Stimulated activated CD4-positive, alpha-beta T cell treated with anti-CD3 and anti-CD28 coated beads, TNF-alpha, amount 100 ng/mL, for 4 hours (primary cell): ENCODE measurements around the gene MEX3C.

Source experiments
- DNase-seq, 3 experiments: peaks; one replicate each; pipeline ENCODE4 v3.0.0-alpha.2; 2020; ENCODE audit warnings: low read depth in 3 of 3

Gene MEX3C

GRCh38 chr18:51197661-51198424 is at the start of gene MEX3C:
Gene MEX3C (minus strand): TSS chr18:51197681. CDS start chr18:51197320, 361 bp downstream.
- DNase-seq: peak; percentile 99

GRCh38 chr18:51241226-51241625 is 43.7 kb upstream of the MEX3C start:
- no peak for DNase-seq

GRCh38 chr18:51236225-51236624 is 38.7 kb upstream of the MEX3C start:
- no peak for DNase-seq

- DNase-seq: no peak
Measured at GRCh38 chr18:51235009-51235789, 37.7 kb upstream of the MEX3C start.

GRCh38 chr18:51234117-51235008 is 36.9 kb upstream of the MEX3C start:
- no peak for DNase-seq

GRCh38 chr18:51229328-51229727 is 31.8 kb upstream of the MEX3C start:
- no peak for DNase-seq

- DNase-seq: no peak
Measured at GRCh38 chr18:51227660-51228059, 30.2 kb upstream of the MEX3C start.

- no peak for DNase-seq
Measured at GRCh38 chr18:51226587-51227350, 29.3 kb upstream of the MEX3C start.

GRCh38 chr18:51226068-51226467 is 28.6 kb upstream of the MEX3C start:
- DNase-seq: no peak

- DNase-seq: no peak
Measured at GRCh38 chr18:51212606-51213005, 15.1 kb upstream of the MEX3C start.

- DNase-seq: no peak
Measured at GRCh38 chr18:51211552-51211951, 14.1 kb upstream of the MEX3C start.

- peak in 2 of 3 experiments; percentile 26 to 78 for DNase-seq
Measured at GRCh38 chr18:51196811-51197660, 445 bp downstream of the MEX3C start.

GRCh38 chr18:51196118-51196810 is 1.2 kb downstream of the MEX3C start:
- peak in 2 of 3 experiments; percentile 19 to 32 for DNase-seq

GRCh38 chr18:51195451-51196117 is 1.9 kb downstream of the MEX3C start:
- no peak for DNase-seq

- no peak for DNase-seq
Measured at GRCh38 chr18:51195086-51195450, 2.4 kb downstream of the MEX3C start.

GRCh38 chr18:51194604-51195003 is 2.9 kb downstream of the MEX3C start:
- DNase-seq: no peak

- no peak for DNase-seq
Measured at GRCh38 chr18:51193621-51194287, 3.7 kb downstream of the MEX3C start.

GRCh38 chr18:51192696-51193095 is 4.8 kb downstream of the MEX3C start:
- no peak for DNase-seq

- no peak for DNase-seq
Measured at GRCh38 chr18:51192026-51192425, 5.5 kb downstream of the MEX3C start.
